Pons (tissue), 1 donor: ENCODE results near the gene SCAMP2.
A peak's percentile ranks its signal among the peaks of the same experiment; 100 is the strongest.

Source experiments
- DNase-seq: peaks from one replicate; pipeline ENCODE4 v3.0.0-alpha.2; 2016; ENCODE audit warnings: low spot score

SCAMP2 gene

DNA sequence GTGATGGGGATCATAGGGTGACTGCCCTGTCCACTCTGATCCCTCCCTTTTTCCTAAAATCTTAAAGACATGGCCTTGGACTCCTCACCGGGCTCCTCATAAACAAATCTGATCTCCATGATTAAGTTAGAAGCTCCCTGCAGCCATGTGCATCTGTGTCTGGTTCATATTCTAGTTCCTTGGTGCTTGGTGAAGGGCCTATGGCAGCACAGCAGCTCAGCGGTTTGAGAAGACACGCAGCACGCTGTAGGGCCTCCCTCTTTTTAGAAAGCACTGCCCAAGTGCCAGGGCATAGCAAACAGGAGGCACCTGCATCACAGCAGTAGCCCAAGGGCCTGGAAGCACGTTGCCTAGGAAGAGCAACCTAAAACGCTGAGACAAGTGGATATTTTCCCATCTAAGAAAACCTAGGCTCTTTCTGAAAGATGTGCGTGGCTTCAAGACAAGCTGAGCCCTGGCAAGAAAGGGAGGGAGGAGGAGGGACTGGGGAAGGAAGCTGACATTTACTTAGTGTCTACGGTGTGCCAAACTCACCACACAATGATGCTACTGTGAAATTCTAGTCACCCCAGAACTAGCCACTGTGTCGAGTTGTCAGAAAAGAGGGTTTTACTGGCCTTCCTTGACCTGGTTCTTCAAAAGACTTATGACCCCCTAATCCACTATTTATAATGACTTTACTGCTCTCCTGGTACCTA lies 15.3 kb downstream of the SCAMP2 start:
- no peak for DNase-seq

DNA sequence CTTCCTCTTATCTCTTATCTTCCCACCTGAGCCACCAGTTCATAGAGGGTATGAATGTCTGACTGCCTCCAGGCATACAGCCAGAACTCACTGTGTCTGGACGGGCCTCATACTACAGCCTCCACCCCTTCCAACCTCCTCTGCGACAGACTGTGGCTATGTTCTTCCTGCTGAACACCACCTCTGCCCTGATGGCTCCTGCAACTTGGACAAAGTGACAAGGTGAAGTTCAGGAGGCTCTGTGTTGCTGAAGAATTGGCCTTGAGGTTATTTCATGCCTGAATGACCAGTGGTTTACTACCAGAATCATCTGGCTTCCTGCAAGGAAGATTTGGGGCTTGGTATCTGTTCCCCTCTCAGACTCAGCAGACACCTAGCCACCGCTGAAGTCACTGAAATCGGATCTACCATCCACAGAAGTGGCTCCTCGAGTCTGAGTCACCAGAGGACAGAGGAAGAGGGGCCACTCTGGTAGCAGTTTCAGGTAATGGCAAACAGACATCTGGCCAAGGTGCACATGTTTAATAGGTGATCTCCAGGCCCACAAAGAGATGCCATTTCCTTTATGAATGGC lies 16.0 kb downstream of the SCAMP2 start:
- no peak for DNase-seq

DNA sequence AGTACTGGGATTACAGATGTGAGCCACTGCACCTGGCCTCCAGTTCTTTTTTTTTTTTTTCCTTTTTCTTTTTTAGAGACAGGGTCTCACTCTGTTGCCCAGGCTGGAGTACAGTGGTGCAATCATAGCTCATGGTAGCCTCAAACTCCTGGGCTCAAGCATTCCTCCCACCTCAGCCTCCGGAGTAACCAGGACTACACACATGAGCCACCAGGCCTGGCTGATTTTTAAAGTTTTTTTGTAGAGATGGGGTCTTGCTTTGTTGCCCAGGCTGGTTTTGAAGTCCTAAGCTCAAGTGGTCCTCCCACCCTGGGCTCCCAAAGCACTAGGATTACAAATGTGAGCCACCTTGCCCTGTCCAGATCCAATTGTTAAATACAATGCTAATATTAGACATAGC lies 16.6 kb downstream of the SCAMP2 start:
- no peak for DNase-seq

DNA sequence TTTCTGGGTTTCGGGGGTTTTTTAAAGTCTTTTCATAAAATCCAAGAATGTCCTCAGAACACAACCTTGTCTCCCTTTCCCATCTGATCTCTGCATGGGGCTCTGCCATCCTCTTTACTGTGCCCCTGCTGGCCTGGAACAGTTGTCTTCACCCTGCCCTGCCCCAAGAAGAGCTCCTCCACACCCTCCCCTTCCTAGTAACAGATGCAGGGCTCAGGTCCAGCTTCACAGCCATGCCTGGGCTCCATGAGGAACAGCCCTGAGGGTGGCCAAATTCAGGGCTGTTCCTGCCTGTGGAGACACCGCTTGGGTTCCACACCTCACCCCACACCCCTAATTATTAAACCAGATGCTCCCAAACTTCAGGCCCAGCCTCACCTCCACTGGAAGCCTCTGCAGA lies 17.3 kb downstream of the SCAMP2 start:
- DNase-seq: no peak

DNA sequence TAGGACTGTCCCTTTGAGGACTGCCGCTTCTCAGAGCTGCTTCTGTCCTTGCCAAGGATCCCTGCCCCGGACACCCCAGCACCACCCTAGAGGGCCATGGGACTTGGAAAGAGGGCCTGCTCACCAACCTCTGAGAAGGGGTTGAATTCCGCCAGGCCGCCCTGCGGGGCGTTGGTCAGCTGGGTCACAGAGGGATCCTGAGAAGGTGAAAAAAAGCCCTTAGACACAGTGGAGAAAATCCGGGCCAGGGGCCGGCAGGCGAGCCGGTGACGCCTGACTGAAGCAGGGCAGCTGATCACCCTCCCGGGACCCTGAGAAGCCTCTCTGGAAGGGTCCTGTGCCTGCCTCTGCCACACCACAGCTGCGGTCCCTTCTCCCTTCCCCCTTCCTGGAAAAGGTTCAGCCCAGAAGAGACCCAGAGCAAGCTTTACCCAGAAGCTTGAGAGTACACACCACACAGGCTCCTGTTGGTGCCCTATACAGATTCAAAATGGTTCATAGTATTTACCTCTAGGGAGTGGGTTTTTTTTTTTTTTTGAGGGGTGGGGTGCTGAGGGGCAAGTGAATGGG lies 18.6 kb downstream of the SCAMP2 start:
- DNase-seq: no peak

DNA sequence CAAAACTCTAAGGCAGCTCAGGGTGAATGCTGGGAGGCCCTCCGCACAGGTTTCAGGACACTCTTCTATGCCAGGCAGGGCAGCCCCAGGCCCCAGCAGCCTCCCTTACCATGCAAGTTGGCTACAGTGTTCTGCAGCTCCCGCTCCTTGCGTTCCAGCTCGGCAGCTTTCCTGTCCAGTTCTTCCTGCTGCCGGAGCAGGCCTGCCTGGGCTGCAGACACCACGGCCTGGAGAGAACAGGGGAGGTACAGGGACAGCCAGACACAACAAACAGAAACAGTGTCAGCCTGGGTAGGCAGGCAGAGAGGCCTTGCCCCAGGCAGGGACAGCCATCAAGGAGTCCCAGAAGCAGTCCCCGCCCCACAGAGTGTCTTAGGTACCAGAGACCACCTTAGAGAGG lies 21.2 kb downstream of the SCAMP2 start:
- DNase-seq: no peak

DNA sequence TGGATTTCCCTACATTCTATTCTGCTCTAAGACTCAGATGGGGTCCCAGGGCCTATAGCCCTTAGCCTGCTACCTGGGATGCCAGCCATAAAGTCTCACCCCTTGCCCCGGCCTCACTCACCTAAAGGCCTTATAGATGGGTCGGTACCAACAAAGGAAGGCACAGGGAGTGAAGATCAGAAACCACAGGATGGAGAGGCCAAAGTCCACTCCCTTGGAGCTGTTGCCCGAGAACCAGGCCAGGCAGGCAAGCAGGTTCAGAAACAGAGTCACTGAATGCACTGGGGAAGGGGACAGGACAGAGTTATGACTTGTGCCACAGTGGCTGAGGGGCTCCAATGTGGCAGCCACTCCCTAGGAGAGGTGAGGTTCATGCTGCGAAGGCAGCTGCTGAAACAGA lies 22.8 kb downstream of the SCAMP2 start:
- DNase-seq: no peak

DNA sequence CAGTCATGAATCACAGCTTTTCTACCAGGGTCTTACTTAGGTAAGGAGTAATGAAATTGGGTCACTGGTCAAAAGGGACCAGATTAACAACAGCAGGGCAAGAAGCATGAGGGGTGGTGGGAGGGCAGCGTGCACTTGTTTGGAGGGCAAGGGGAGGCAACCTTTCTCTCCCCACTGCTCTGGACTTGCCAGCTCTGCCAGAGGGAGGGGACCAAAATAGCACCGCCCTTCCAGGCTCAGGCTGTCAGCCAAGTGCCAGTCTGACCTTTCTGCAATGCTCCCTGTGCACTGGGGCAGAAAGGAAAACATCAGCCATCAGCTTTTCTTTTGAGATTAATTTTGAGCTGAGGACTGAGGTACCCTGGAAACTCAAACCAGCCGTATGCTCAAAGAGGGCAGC lies 25.7 kb downstream of the SCAMP2 start:
- no peak for DNase-seq

DNA sequence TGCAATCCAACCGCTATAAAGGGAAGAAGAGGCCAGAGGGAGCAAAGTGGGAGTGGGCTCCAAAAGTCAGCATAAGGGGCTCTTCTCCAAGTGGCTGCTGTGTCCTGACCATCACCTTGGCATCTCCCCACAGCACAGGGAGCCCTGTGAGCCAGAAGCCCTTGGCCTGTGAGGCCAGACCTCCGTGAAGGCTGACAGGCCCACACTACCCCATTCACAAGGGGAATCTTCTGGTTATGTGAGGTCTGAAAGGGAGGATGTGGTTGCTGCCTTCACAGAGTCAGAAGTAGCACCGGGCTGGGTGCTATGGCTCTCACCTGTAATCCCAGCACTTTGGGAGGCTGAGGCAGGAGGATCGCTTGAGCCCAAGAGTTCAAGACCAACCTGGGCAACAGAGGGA lies 27.6 kb downstream of the SCAMP2 start:
- no peak for DNase-seq

DNA sequence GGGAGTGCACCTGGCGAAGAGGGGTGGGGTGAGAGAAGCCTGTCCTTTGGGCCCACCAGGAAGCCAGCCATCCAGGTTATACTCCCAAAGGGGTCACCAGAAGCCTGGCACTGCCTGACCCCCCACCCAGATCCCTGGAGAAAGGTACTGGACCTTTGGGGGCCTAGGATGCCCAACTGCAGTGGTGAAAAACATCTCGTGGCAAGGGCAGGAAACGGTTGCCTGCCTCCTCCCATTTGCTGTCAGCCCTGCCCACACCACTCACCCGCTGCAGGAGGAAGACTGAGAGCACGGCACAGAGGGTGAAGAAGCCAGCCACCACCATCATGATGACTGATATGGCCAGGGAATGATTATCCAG lies 28.0 kb downstream of the SCAMP2 start:
- DNase-seq: no peak

DNA sequence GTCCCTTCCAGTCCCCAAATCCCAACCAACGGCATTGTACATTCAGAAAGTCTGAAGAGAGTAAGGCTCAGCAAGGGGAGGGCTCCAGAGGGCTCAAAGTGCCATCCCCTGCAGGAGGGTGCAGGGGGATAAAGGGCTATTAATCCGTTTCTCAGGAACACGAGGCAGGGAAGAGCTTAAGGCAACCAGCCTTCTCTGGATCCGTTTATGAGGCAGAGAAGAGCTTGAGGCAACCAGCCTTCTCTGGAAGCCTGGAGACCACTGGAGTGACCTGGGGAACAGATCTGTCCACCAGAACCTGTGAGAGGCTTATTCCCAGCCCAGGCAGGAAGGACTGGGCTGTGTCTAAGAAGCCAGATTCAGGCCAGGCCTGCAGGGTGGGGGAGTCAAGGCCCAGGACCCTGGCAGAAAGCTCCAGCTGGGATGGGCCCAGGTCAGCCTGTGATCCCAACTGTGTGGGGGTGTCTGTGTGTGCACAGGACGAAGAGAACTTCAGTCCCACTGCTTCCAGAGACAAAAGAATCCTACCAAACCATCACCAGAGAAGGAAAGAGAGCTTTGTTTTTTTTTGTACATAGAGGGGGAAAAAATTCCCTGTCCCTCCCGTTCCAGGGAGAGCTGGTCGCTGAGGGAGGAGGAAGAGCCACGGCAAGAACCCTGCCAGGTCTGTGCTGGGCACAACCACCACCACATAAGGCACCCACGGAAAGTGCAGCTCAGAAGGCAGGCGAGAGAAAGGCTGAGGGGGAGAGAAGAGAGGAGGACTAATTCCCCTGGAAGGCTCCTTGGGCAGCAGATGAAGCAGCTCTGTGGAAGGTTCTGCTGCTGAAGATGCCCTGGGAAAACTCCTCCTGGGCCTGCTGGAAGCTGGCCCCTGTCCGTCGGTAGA lies 28.6 kb downstream of the SCAMP2 start:
- no peak for DNase-seq

DNA sequence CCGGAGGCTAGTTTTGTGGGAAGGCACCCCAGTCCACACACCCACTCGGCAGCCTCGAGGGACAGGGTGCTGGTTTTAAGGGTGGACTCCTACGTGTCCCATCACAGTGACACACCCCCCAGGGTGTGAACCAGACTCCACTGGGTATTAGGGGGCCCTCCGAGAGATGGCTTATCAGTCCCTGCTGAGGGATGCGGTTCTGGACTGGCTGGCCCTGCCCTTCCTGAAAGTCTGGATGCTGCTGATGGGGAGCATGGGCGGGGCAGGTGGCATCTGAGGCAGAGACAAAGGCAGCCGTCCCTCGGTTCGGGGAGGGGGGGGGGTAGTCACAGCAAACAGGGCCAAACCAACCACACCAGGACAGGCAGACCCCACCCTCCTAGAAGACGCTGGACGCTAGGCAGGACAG lies 29.3 kb downstream of the SCAMP2 start:
- DNase-seq: no peak

DNA sequence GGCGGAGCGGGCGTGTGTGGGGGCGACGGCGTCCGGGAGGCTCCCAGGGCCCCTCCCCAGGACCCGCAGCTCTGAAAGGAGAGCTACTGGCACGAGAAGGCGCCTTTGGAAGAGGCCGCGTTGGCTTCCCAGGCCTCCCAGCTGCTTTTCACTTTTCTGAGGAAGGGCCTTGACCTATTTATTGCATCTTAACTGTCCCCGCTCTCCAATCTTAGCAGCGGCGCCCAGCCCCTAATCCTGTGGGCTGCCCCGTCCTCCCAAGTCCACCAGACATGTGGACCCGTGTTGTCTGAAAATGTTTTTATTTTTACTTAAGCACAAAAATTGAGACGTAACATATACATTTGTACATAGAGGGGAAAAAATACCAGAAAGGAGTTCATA lies 29.7 kb downstream of the SCAMP2 start:
- no peak for DNase-seq

DNA sequence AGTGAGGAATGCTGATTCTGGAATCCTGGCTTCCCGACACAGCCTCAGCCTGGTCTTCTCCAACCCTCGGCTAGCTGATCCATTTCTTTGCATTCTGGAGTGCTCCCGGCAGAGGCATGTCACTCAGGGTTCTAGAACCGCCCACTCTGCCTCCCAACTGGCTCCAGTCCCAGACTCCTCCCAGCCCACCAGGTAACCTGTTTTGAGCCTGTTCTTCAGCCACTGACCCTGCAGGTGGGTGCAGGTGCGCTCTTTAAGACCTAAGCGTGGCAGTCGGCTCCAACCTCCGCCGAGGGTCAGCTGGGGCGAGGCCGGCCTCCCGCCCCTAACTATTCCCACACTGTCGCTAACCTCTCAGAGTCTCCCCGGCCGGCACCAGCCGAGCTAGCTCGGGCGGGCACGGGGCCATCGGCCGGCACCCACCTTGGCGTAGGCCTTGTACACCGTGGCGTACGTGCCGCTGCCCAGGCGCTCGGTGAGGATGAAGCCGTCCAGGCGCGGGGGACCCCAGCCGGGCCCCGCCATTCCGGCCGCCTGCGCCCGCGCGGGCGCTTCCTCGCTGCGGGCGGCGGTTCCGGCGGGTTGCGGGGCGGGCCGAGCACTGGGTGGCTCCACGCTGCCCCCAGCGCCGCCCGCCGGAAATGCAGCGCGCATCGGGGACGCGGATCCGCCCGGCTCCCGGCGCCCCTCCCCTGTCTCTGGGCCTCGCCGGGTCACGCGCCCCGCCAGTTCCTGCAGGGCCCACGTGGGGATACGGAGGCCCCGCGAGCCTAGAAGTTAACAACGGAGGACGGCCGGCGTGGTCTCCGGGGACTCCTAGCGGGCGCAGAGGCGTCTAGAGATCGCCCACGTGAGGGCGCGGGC lies 30.4 kb downstream of the SCAMP2 start, which contains the start of gene ULK3:
TSS of gene ULK3 (minus strand) at position 576 of the 864 bp plus-strand sequence. CDS start at position 525, 51 bp downstream.
- peak; percentile 82 for DNase-seq

DNA sequence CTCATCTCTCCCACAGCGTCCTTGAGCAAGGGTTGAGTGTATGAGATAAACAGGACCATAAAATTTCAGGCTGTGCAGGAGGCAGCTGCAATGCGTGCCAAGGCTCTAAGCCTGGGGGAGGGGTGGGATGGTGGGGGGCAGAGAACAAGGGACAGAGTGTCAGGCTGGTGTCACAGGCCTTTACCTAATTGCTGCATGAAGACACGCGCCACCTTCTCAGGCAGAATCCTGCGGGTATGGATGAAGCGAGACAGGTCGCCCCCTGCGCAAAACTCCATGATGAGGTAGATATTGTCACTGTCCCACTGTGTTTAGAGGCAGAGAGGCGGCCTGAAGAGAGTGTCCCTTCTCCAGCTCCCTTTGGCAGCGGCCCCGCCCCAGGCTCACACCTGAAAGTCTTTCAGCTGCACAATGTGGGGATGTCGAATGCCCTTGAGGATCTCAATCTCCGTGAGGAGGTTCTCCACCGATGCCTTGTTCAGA lies 31.2 kb downstream of the SCAMP2 start:
- no peak for DNase-seq

DNA sequence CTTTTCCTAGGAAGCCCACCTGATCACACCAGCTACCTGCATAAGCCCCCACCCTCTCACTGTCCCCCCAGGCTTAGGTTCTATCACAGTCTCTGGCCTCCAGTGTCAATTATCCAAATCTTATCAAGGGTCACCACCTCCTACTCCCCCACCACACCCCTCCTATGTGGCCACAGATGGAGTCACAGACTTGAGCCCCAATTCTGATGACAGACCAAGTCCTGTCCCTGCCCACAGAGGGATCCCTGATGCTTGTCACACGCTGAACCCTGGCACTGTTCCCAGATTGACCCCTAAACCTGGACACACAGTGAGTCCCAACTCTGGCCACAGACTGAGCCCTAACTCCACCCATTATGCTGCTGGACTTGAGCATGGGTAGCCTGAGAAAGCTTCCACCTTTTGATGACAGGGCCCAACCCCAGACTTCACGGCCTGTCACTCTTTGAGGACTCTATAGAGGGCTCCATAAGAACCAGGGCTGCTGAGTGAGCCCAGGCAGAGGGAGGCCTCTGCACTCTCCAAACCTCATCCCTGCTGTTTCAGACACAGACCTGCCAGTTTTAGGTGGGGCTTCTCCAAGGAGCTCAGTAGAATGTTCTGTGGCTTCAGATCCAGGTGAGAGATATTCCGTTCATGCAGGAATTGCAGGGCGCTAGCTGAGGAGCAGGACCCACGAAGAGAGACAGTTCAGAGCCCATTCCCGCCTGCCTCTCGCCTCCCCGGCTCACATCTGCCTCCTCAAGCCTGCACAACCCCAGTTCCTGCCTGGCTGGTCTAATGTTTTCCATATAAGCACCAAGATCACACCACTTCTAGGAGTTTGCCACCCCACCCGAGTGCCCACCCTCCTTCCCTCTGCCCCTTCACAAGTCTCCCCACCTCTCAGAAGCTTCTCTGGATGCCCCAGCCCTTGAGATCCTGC lies 32.1 kb downstream of the SCAMP2 start:
- no peak for DNase-seq

DNA sequence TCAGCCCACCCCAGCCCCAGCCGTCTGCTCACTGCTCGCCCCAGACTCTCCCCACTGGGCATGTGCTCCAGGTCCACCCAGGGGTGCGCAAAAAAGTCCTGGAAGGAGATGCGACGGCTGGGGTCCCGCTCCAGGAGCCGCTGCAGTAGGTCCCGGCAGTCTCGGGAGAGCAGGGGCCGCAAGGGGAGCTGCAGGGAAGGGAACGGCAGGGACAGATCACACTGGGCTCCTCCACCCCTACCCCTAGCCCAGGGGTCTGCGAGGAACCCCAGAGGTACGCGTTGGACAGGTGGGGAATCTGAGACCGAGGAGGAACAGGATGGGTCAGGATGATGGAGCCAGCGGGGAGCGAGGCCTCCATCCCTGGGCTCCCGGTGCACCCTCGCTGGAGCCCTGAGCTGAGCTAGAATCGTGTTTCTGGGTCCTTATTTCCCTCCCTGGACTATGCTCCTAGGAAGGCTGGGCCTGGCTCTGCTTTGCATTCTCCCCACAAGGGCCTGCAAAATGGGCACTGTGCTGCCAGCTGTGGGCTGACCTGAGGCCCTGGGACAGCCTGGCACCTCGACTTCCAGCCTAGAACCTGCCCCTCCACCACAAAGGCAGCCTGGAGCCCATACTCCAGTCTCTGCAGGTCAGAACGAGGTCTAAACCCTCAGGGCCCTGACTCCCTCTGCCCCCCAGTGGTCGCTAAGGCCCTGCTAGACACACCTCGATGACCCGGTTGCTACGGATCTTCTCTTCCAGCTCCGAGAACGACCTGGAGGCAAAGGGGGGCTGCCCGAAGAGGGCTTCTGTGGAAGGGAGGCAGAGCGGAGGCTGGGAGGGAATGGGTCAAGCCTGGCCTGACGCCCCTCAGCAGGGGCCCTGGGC lies 33.4 kb downstream of the SCAMP2 start:
- DNase-seq: no peak

DNA sequence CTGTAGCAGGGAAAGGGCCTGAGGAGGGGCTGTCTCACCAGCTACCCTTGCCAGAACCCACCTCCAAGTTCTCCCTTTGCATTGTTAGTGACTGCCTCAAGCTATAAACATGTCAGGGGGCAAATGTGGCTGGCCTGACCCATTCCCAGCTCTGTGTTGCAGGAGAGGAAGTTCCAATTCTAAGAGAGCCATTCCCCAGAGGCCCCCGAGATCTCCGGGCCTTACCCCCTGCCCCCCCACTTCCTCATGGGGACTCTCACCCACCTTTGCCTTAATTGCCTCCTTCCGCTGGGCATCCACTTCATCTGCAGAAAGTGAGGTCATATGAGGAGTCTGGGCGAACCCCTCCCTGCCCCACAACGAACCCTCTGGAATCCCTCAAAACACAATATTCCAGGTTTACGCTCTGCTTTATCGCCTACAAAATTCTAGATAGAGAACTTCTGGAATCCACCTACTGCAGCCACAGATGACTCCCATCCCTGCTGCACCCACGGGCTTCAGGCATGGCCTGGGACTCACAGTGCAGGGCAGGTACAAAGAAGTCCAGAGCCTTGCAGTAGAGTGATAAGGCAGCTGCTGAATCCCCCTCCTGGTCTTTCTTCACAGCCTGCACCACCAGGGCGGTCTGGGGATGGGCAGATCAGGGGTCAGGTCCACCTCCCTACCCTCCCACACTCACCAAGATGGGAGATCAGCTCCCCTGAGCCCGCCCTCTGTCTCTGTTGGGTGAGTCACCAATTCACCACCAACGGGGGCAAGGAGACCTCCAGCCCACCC lies 34.2 kb downstream of the SCAMP2 start:
- DNase-seq: no peak

DNA sequence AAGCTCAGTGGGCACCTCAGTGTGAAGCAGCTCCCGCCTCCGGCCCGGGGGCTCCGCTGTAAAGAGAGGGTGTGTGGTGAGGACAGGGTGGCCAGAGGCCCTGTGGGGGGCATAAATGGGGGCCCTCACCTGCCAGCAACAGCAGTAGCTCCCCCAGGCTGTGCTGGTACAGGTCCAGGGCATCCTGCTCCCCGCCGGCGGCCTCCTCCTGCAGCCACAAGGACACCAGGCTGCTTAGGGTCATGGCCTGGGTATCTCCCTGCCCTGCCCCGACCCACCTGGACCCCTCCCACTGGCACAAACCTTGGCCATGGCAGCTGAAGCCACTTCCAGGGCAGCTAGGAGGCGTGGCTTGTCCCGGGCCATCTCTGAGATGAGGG lies 35.0 kb downstream of the SCAMP2 start:
- no peak for DNase-seq
